Measurements from ENCODE around the gene ALKAL2.

Gene ALKAL2

DNA sequence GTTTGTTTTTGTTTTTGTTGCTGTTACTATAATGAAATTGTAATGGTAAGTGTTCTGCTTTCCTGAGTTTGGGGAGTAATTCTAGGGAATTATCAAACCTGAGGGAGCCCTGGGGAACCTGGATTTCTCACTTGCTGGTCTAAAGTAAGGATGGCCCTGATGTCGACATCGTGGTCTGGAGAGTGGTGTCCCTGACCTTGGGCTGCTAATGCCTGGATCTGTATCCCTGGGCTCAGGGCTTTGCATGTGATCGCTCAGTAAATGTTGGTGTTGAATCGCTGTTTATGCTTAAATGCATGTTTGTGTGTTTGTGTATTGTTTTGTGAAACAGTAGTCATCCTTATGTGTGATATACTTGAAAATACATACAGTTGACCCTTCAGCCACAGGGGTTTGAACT, 17.0 kb downstream of the ALKAL2 start:
- H3K4me3 ChIP-seq (ENCODE audit: low read length), result no peak overlapping the region
- no peak for DNase-seq (ENCODE audit: low read depth)
- TF ChIP-seq, protein P1, sequence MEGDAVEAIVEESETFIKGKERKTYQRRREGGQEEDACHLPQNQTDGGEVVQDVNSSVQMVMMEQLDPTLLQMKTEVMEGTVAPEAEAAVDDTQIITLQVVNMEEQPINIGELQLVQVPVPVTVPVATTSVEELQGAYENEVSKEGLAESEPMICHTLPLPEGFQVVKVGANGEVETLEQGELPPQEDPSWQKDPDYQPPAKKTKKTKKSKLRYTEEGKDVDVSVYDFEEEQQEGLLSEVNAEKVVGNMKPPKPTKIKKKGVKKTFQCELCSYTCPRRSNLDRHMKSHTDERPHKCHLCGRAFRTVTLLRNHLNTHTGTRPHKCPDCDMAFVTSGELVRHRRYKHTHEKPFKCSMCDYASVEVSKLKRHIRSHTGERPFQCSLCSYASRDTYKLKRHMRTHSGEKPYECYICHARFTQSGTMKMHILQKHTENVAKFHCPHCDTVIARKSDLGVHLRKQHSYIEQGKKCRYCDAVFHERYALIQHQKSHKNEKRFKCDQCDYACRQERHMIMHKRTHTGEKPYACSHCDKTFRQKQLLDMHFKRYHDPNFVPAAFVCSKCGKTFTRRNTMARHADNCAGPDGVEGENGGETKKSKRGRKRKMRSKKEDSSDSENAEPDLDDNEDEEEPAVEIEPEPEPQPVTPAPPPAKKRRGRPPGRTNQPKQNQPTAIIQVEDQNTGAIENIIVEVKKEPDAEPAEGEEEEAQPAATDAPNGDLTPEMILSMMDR (conservative IDR thresholded peaks at IDR 0.05; ENCODE audit: low read length), result no peak

- DNase-seq (ENCODE audit: low read depth), result no peak
- TF ChIP-seq, protein P1 (conservative IDR thresholded peaks at IDR 0.05; ENCODE audit: low read length), result no peak
- no peak overlapping the region for H3K4me3 ChIP-seq (ENCODE audit: low read length)
Observed at GRCh38 chr2:269356-270030, 18.4 kb downstream of the ALKAL2 start.

DNA sequence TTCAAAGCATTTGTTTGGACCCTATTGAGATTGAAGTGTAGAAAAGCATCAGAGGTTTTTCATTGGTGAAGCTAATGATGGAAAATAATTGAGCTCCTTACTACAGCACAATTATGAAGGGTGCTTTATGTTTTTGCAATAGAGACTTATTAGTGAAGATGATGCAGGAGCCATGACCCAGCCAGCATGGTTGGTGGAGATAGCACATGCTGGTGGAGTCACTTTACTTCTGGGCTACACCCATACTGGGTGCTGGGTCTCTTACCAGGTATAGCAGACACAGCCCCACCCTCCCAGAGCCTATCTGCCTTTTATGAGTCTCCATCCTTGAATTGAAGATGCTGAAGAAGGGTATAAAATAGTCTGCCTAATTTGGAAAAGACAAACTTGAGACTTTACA, 19.6 kb downstream of the ALKAL2 start:
- no peak overlapping the region for H3K4me3 ChIP-seq (ENCODE audit: low read length)
- DNase-seq (ENCODE audit: low read depth), result no peak
- TF ChIP-seq, protein P1 (conservative IDR thresholded peaks at IDR 0.05; ENCODE audit: low read length), result no peak

DNA sequence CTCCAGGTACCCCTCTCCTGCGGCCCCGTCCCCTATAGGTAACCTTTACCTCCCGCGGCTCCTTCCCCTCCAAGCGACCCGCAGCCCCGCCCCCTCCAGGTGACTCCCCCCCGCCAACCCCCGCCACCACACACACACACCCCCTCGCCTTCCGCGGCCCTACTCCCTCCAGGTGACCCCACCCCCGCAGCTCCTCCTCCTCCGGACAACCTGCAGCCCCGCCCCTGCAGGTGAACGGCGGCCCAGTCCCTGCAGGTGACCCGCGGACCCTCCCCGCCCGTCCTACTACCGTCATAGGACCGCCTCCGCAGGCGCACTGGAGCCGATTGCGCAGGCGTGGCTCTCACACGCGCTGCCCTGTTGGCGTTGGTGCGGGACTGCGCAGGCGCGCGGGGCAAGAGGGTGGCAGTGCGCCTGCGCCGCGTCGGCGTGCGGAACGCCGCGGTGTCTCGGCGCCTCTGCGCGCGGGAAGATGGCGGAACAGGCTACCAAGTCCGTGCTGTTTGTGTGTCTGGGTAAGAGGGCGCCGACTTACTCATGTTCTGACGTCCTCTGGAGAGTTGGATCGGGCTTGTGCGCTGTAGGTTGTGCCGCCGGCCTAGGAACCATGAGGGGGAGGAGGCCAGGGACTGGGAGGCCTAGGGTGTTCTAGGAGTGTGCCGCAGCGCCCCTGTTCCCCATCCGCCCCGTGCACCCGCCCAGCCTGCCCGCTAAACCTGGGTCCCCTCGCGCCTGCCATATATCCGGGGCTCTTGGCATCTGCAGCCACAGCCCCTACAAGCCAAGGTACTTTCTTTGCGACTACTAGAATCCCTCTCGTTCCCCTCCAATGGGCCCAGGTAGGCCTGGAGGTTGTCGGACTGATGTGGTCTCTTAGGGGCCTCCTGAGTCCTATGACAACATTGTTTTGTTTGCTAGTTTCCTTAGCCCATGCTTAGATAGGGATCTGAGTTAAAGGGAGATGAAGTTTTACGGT, 23.1 kb downstream of the ALKAL2 start, which contains the start of gene ACP1:
TSS of gene ACP1 (plus strand) at position 455 of the 976 bp plus-strand sequence. CDS start at position 473, 18 bp downstream.
- DNase-seq (ENCODE audit: low read depth), result peak; percentile 89
- H3K4me3 ChIP-seq (ENCODE audit: low read length), result peak within 1 kb of the TSS; percentile 90
- TF ChIP-seq, protein P1 (conservative IDR thresholded peaks at IDR 0.05; ENCODE audit: low read length), result no peak

- DNase-seq (ENCODE audit: low read depth), result no peak
- H3K4me3 ChIP-seq (ENCODE audit: low read length), result peak within 1 kb of the TSS; percentile 90
- TF ChIP-seq, protein P1 (conservative IDR thresholded peaks at IDR 0.05; ENCODE audit: low read length), result no peak
Observed at GRCh38 chr2:263774-264492, 24.0 kb downstream of the ALKAL2 start, which contains the start of gene SH3YL1. SH3YL1 (minus strand) TSS chr2:264032; CDS start chr2:263984, 48 bp downstream.

GRCh38 chr2:263022-263738, 24.7 kb downstream of the ALKAL2 start:
- DNase-seq (ENCODE audit: low read depth), result no peak
- H3K4me3 ChIP-seq (ENCODE audit: low read length), result peak overlapping the region; percentile 90
- TF ChIP-seq, protein P1 (conservative IDR thresholded peaks at IDR 0.05; ENCODE audit: low read length), result no peak
